Dedifferentiated amniotic fluid mesenchymal stem cell (primary cell): Measurements from ENCODE around the gene MICAL2.

Source experiments
- DNase-seq: peaks from one replicate; pipeline ENCODE4 v3.0.0-alpha.2; 2016; ENCODE audit errors: extremely low spot score

MICAL2 gene

GRCh38 chr11:12188548-12189317 lies 78.3 kb downstream of the MICAL2 start:
- DNase-seq = no peak

GRCh38 chr11:12189543-12190235 lies 79.3 kb downstream of the MICAL2 start:
- no peak for DNase-seq

GRCh38 chr11:12190511-12190910 lies 80.1 kb downstream of the MICAL2 start:
- no peak for DNase-seq

- no peak for DNase-seq
These were observed 82.6 kb downstream of the MICAL2 start for GRCh38 chr11:12192794-12193514.

GRCh38 chr11:12193515-12194336 lies 83.3 kb downstream of the MICAL2 start:
- no peak for DNase-seq

- DNase-seq = no peak
These were observed 85.4 kb downstream of the MICAL2 start for GRCh38 chr11:12195768-12196167.

GRCh38 chr11:12196308-12196707 lies 85.9 kb downstream of the MICAL2 start:
- no peak for DNase-seq

GRCh38 chr11:12196872-12197271 lies 86.5 kb downstream of the MICAL2 start:
- no peak for DNase-seq

GRCh38 chr11:12198251-12199222 lies 88.1 kb downstream of the MICAL2 start:
- DNase-seq = no peak

- DNase-seq = no peak
These were observed 89.0 kb downstream of the MICAL2 start for GRCh38 chr11:12199231-12199948.

- DNase-seq = peak; percentile 80
These were observed 90.0 kb downstream of the MICAL2 start for GRCh38 chr11:12200279-12200990.

GRCh38 chr11:12200991-12201985 lies 90.9 kb downstream of the MICAL2 start:
- peak; percentile 89 for DNase-seq

GRCh38 chr11:12202661-12203310 lies 92.4 kb downstream of the MICAL2 start:
- no peak for DNase-seq

- DNase-seq = no peak
These were observed 94.1 kb downstream of the MICAL2 start for GRCh38 chr11:12204506-12204905.

- no peak for DNase-seq
These were observed 94.9 kb downstream of the MICAL2 start for GRCh38 chr11:12205330-12205729.

GRCh38 chr11:12206529-12206928 lies 96.1 kb downstream of the MICAL2 start:
- no peak for DNase-seq

- DNase-seq = peak; percentile 28
These were observed 97.2 kb downstream of the MICAL2 start for GRCh38 chr11:12207384-12208150.
